ENCODE data around the gene SDHD. TPM values are rescaled to one million over a fixed set of nuclear protein-coding genes. Genes with fewer than 3 reads are reported as not detected.

SDHD gene
- total and polyA plus RNA-seq, 9 of the 15 experiments (the other 6 are each of a cell fraction or from before 2014, with no cell fraction given): 150 to 1,225 (median 215) TPM

- TF ChIP-seq, protein P1, sequence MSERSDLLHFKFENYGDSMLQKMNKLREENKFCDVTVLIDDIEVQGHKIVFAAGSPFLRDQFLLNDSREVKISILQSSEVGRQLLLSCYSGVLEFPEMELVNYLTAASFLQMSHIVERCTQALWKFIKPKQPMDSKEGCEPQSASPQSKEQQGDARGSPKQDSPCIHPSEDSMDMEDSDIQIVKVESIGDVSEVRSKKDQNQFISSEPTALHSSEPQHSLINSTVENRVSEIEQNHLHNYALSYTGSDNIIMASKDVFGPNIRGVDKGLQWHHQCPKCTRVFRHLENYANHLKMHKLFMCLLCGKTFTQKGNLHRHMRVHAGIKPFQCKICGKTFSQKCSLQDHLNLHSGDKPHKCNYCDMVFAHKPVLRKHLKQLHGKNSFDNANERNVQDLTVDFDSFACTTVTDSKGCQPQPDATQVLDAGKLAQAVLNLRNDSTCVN (CRISPR knock-in tag; IDR thresholded peaks at IDR 0.05): no peak
- 0 out of 2 replicates have a peak, but pooled peaks have one; percentile 9 for TF ChIP-seq FOSL1 (tag; conservative IDR thresholded peaks at IDR 0.05)
- TF ChIP-seq POLR2AphosphoS2 (IDR thresholded peaks at IDR 0.05; ENCODE audit: low read length): no peak
- no peak for TF ChIP-seq XRCC4 (IDR thresholded peaks at IDR 0.05; ENCODE audit: extremely low read depth, insufficient read depth, insufficient read length)
- TF ChIP-seq MLX (CRISPR knock-in tag; conservative IDR thresholded peaks at IDR 0.05): no peak
- no peak for TF ChIP-seq ZSCAN29 (IDR thresholded peaks at IDR 0.05)
- TF ChIP-seq SMARCA4 (IDR thresholded peaks at IDR 0.05): peak; percentile 91
- no peak for TF ChIP-seq PHF8 (IDR thresholded peaks at IDR 0.05; ENCODE audit: borderline replicate concordance, low read length)
- no peak for TF ChIP-seq ZNF57 (CRISPR knock-in tag; IDR thresholded peaks at IDR 0.05)
- no peak for TF ChIP-seq ZNF518B (CRISPR knock-in tag; IDR thresholded peaks at IDR 0.05)
- TF ChIP-seq TAF9B (IDR thresholded peaks at IDR 0.05; ENCODE audit: partially characterized antibody): peak; percentile 21
- TF ChIP-seq HDGF (IDR thresholded peaks at IDR 0.05): no peak
- no peak for TF ChIP-seq SETDB1 (IDR thresholded peaks at IDR 0.05; ENCODE audit: low read length)
- TF ChIP-seq MTA2 (IDR thresholded peaks at IDR 0.05; ENCODE audit: low read depth): peak; percentile 80
- no peak for TF ChIP-seq OTX1 (CRISPR knock-in tag; IDR thresholded peaks at IDR 0.05)
- peak; percentile 40; the same call in 1 of the 2 replicates for TF ChIP-seq FOXM1 (IDR thresholded peaks at IDR 0.05; ENCODE audit: low read depth)
- TF ChIP-seq FOXM1 (CRISPR knock-in tag; IDR thresholded peaks at IDR 0.05; ENCODE audit: low read depth): no peak
- 0 out of 2 replicates have a peak, but pooled peaks have one; percentile 49 for TF ChIP-seq ZBTB33 (CRISPR knock-in tag; IDR thresholded peaks at IDR 0.05)
- TF ChIP-seq LCOR (CRISPR knock-in tag; IDR thresholded peaks at IDR 0.05): no peak
- peak; percentile 87 for TF ChIP-seq HDAC2 (IDR thresholded peaks at IDR 0.05)
- no peak for TF ChIP-seq ZKSCAN3 (CRISPR knock-in tag; IDR thresholded peaks at IDR 0.05)
- TF ChIP-seq, protein P2, sequence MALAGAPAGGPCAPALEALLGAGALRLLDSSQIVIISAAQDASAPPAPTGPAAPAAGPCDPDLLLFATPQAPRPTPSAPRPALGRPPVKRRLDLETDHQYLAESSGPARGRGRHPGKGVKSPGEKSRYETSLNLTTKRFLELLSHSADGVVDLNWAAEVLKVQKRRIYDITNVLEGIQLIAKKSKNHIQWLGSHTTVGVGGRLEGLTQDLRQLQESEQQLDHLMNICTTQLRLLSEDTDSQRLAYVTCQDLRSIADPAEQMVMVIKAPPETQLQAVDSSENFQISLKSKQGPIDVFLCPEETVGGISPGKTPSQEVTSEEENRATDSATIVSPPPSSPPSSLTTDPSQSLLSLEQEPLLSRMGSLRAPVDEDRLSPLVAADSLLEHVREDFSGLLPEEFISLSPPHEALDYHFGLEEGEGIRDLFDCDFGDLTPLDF (CRISPR knock-in tag; IDR thresholded peaks at IDR 0.05): no peak
- TF ChIP-seq NFIX (CRISPR knock-in tag; IDR thresholded peaks at IDR 0.05; ENCODE audit: low read depth): no peak
- TF ChIP-seq ZNF780A (CRISPR knock-in tag; IDR thresholded peaks at IDR 0.05): no peak
These were observed 41.7 kb upstream of the SDHD start (continued) for GRCh38 chr11:112044961-112045360.

All from K562 (cell line).